Measurements from ENCODE around the gene CXCR6. TPM values are rescaled to one million over a fixed set of nuclear protein-coding genes. Genes with fewer than 3 reads are reported as not detected.

The CXCR6 gene
- total and polyA plus RNA-seq, 2 of the 13 experiments (the other 11 are each of a cell fraction or from before 2014, with no cell fraction given), result not detected

DNA sequence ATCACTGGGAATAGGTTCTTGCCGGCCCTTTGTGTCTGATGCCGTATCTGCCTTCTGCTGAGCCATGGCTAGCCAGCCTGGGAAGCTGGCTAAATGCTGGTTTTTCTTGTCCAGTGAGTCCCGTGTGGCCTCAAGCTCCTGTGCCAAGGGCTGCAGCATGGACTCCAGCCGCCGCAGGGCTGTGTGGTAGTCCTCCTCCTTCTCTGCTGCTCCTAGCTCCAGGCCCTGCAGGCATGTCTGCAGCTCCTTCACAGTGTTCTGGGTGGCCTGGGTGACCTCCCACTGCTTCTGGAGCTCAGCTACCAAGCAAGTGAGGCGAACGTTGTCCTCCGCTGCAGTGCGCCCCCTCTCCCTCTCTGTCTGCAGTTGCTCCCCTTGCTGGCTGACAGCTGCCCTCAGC is 24.9 kb downstream of the CXCR6 start (continued):
- TF ChIP-seq SALL1 (CRISPR knock-in tag; IDR thresholded peaks at IDR 0.05) (no peak), LBX2 (CRISPR knock-in tag; IDR thresholded peaks at IDR 0.05; ENCODE audit: borderline replicate concordance) (no peak), ATF7 (IDR thresholded peaks at IDR 0.05) (no peak), ATF7 (CRISPR knock-in tag; IDR thresholded peaks at IDR 0.05) (no peak), SOX13 (IDR thresholded peaks at IDR 0.05) (no peak), SOX13 (CRISPR knock-in tag; conservative IDR thresholded peaks at IDR 0.05 in 1 of 2, IDR thresholded peaks at IDR 0.05 in 1 of 2) (no peak), NR2F2 (IDR thresholded peaks at IDR 0.05; ENCODE audit: borderline replicate concordance, low read depth) (no peak), MLXIP (CRISPR knock-in tag; IDR thresholded peaks at IDR 0.05; ENCODE audit: borderline replicate concordance) (no peak), CHD2 (IDR thresholded peaks at IDR 0.05; ENCODE audit: low read depth, low read length) (no peak)

GRCh38 chr3:45968706-45969105 is 25.4 kb downstream of the CXCR6 start:
- Histone ChIP-seq H2AFZ (ENCODE audit: low read length) (no peak overlapping the region), H3K9me3 (ENCODE audit: low read length) (no peaks in the 10 kb centered on the region), H3K4me3 (replicated peaks in 1 of 3; ENCODE audit: insufficient read depth in 1 of 3, low read depth in 2 of 3, low read length in 3 of 3) (no peak overlapping the region), H3K4me1 (ENCODE audit: insufficient read depth, low read length) (no peaks in the 10 kb centered on the region), H3K36me3 (replicated peaks in 1 of 2; ENCODE audit: control insufficient read depth in 1 of 2, insufficient read depth in 2 of 2, low read length in 2 of 2) (peaks cover 29 to 69% of the 10 kb centered on the region in 2 experiments), H3K79me2 (ENCODE audit: insufficient read depth, low read length) (no peaks in the 10 kb centered on the region), H3K4me2 (ENCODE audit: low read depth, low read length) (no peak overlapping the region), H3K27ac (ENCODE audit: extremely low read length, insufficient read depth, low read length) (no peak overlapping the region), H4K20me1 (ENCODE audit: insufficient read depth, low read length) (no peaks in the 10 kb centered on the region; the same call in 1 of the 2 replicates), H3K27me3 (ENCODE audit: control insufficient read depth in 1 of 2, insufficient read depth in 2 of 2, low read length in 2 of 2) (no peaks in the 10 kb centered on the region), H3K9ac (ENCODE audit: insufficient read depth, low read depth, low read length) (no peak overlapping the region)
- ATAC-seq, result no peak
- FAIRE-seq, result no peak
- in situ Hi-C loops (cut with HindIII; ENCODE audit: extremely low pct_ligation_motif_present, low pct_unique_long_range_greater_than_20kb), result no loop called here
- POLR2A ChIA-PET, result no interaction called here
- 100% methylated on average over 2 of the region's 2 CpGs for WGBS (ENCODE audit: low lambda C conversion rate)
- CTCF ChIA-PET (ENCODE audit: low intra/inter-chr PET ratio, low total read pairs), result no interaction called here
- no TSS peak for BruUV-seq (replicated peaks)
- no peak for TF ChIP-seq ZNF503 (CRISPR knock-in tag; IDR thresholded peaks at IDR 0.05)
- TF ChIP-seq ZNF207 (IDR thresholded peaks at IDR 0.05; ENCODE audit: borderline replicate concordance), result no peak
- TF ChIP-seq RBM22 (optimal IDR thresholded peaks at IDR 0.05; ENCODE audit: low read length), result no peak
- TF ChIP-seq GATAD1 (CRISPR knock-in tag; IDR thresholded peaks at IDR 0.05), result no peak
- no peak for TF ChIP-seq NFATC3 (CRISPR knock-in tag; IDR thresholded peaks at IDR 0.05)
- TF ChIP-seq, protein P1, sequence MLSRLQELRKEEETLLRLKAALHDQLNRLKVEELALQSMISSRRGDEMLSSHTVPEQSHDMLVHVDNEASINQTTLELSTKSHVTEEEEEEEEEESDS (CRISPR knock-in tag; IDR thresholded peaks at IDR 0.05; ENCODE audit: borderline replicate concordance), result no peak
- TF ChIP-seq U2AF1 (optimal IDR thresholded peaks at IDR 0.05; ENCODE audit: low read depth, low read length), result no peak
- no peak for TF ChIP-seq ZNF530 (CRISPR knock-in tag; IDR thresholded peaks at IDR 0.05; ENCODE audit: low read depth)
- DNase-seq (ENCODE audit: low spot score), result no peak
- intact Hi-C loops (cut with micrococcal nuclease; ENCODE audit: unreplicated experiment), result no loop called here
